Muscle layer of duodenum (tissue), 2 donors: ENCODE results near the gene EMILIN2.
"Not testable (repeated sequence)": the region's sequence is repeated elsewhere in the genome, so short reads cannot be mapped to it uniquely, and the experiment has no call there.

Experiments
- H3K27ac ChIP-seq: one replicate; pipeline ENCODE4 v1.7.0; 2013; ENCODE audit warnings: mild to moderate bottlenecking, low read length
- H3K27me3 ChIP-seq: one replicate; pipeline ENCODE4 v1.7.0; 2013; ENCODE audit warnings: low read depth, mild to moderate bottlenecking, control low read depth, low read length
- H3K36me3 ChIP-seq, 2 donors: one replicate each; pipeline ENCODE4 v1.7.0; 2013; ENCODE audit warnings: low read length in 2 of 2, control low read depth in 1 of 2, mild to moderate bottlenecking in 1 of 2; ENCODE audit not compliant: insufficient read depth in 2 of 2, control insufficient read depth in 1 of 2
- H3K4me1 ChIP-seq, 2 donors: one replicate each; pipeline ENCODE4 v1.7.0; 2013; ENCODE audit warnings: low read length in 2 of 2, mild to moderate bottlenecking in 2 of 2, control low read depth in 1 of 2, moderate library complexity in 1 of 2; ENCODE audit not compliant: insufficient read depth in 2 of 2, control insufficient read depth in 1 of 2
- H3K4me3 ChIP-seq, 2 donors: one replicate each; pipeline ENCODE4 v1.7.0; 2013; ENCODE audit warnings: low read length in 2 of 2, low read depth in 1 of 2, mild to moderate bottlenecking in 1 of 2
- H3K9me3 ChIP-seq, 2 donors: one replicate each; pipeline ENCODE4 v1.7.0; 2013; ENCODE audit warnings: low read length in 2 of 2, control low read depth in 1 of 2, mild to moderate bottlenecking in 1 of 2; ENCODE audit not compliant: control insufficient read depth in 1 of 2
- donor health status: healthy.

The EMILIN2 gene

GRCh38 chr18:2823202-2823601 is 23.6 kb upstream of the EMILIN2 start:
- no peak overlapping the region for H3K27ac ChIP-seq
- no peaks in the 10 kb centered on the region for H3K36me3 ChIP-seq
- H3K4me3 ChIP-seq = no peak overlapping the region
- no peaks in the 10 kb centered on the region for H3K9me3 ChIP-seq
- H3K27me3 ChIP-seq = no peaks in the 10 kb centered on the region
- H3K4me1 ChIP-seq = no peaks in the 10 kb centered on the region

- Histone ChIP-seq H3K9me3 (no peaks in the 10 kb centered on the region), H3K4me3 (no peak overlapping the region), H3K27me3 (no peaks in the 10 kb centered on the region), H3K27ac (no peak overlapping the region), H3K36me3 (no peaks in the 10 kb centered on the region), H3K4me1 (no peaks in the 10 kb centered on the region)
Observed at GRCh38 chr18:2823966-2824365, 22.8 kb upstream of the EMILIN2 start.

GRCh38 chr18:2824865-2825264 is 21.9 kb upstream of the EMILIN2 start:
- Histone ChIP-seq H3K27ac (no peak overlapping the region), H3K27me3 (no peaks in the 10 kb centered on the region), H3K4me3 (no peak overlapping the region), H3K4me1 (no peaks in the 10 kb centered on the region), H3K36me3 (no peaks in the 10 kb centered on the region), H3K9me3 (no peaks in the 10 kb centered on the region)

- no peaks in the 10 kb centered on the region for H3K4me1 ChIP-seq
- no peak overlapping the region for H3K27ac ChIP-seq
- no peaks in the 10 kb centered on the region for H3K9me3 ChIP-seq
- no peaks in the 10 kb centered on the region for H3K36me3 ChIP-seq
- H3K4me3 ChIP-seq = no peak overlapping the region
- H3K27me3 ChIP-seq = no peaks in the 10 kb centered on the region
Observed at GRCh38 chr18:2825613-2826175, 21.1 kb upstream of the EMILIN2 start.

- Histone ChIP-seq H3K27ac (no peak overlapping the region), H3K36me3 (no peaks in the 10 kb centered on the region), H3K4me3 (no peak overlapping the region), H3K9me3 (no peaks in the 10 kb centered on the region), H3K4me1 (no peaks in the 10 kb centered on the region), H3K27me3 (no peaks in the 10 kb centered on the region)
Observed at GRCh38 chr18:2826581-2826980, 20.2 kb upstream of the EMILIN2 start.

- H3K4me1 ChIP-seq = no peaks in the 10 kb centered on the region
- no peak overlapping the region for H3K27ac ChIP-seq
Observed at GRCh38 chr18:2827061-2827460, 19.7 kb upstream of the EMILIN2 start.

GRCh38 chr18:2836118-2836517 is 10.7 kb upstream of the EMILIN2 start:
- not testable (repeated sequence) for H3K4me3 ChIP-seq, H3K4me1 ChIP-seq, H3K27ac ChIP-seq, H3K36me3 ChIP-seq, H3K9me3 ChIP-seq, H3K27me3 ChIP-seq

More at GRCh38 chr18:2827061-2827460, 19.7 kb upstream of the EMILIN2 start:
- Histone ChIP-seq H3K9me3 (no peaks in the 10 kb centered on the region), H3K36me3 (no peaks in the 10 kb centered on the region), H3K27me3 (no peaks in the 10 kb centered on the region), H3K4me3 (no peak overlapping the region)

GRCh38 chr18:2837290-2837689 is 9.5 kb upstream of the EMILIN2 start:
- not testable (repeated sequence) for H3K4me1 ChIP-seq, H3K36me3 ChIP-seq, H3K27ac ChIP-seq, H3K27me3 ChIP-seq, H3K4me3 ChIP-seq, H3K9me3 ChIP-seq

- H3K4me3 ChIP-seq = no peak overlapping the region
- H3K9me3 ChIP-seq = peaks cover 0 to 5% of the 10 kb centered on the region in 2 donors
- H3K36me3 ChIP-seq = no peaks in the 10 kb centered on the region
- H3K4me1 ChIP-seq = no peaks in the 10 kb centered on the region
- no peak overlapping the region for H3K27ac ChIP-seq
- no peaks in the 10 kb centered on the region for H3K27me3 ChIP-seq
Observed at GRCh38 chr18:2839202-2839601, 7.6 kb upstream of the EMILIN2 start.

GRCh38 chr18:2840521-2840920 is 6.3 kb upstream of the EMILIN2 start:
- Histone ChIP-seq H3K4me1 (no peaks in the 10 kb centered on the region), H3K27me3 (peaks cover 5% of the 10 kb centered on the region), H3K9me3 (peaks cover 0 to 5% of the 10 kb centered on the region in 2 donors), H3K36me3 (no peaks in the 10 kb centered on the region), H3K27ac (no peak overlapping the region), H3K4me3 (no peak overlapping the region)

- Histone ChIP-seq H3K27ac (no peak overlapping the region), H3K4me3 (no peak overlapping the region), H3K27me3 (peaks cover 17% of the 10 kb centered on the region), H3K9me3 (no peaks in the 10 kb centered on the region), H3K36me3 (no peaks in the 10 kb centered on the region), H3K4me1 (peaks cover 0 to 19% of the 10 kb centered on the region in 2 donors)
Observed at GRCh38 chr18:2843146-2843545, 3.7 kb upstream of the EMILIN2 start.

- no peaks in the 10 kb centered on the region for H3K9me3 ChIP-seq
- H3K4me3 ChIP-seq = no peak overlapping the region
- no peaks in the 10 kb centered on the region for H3K36me3 ChIP-seq
- H3K27me3 ChIP-seq = peaks cover 26% of the 10 kb centered on the region
- peaks cover 0 to 21% of the 10 kb centered on the region in 2 donors for H3K4me1 ChIP-seq
- H3K27ac ChIP-seq = no peak overlapping the region
Observed at GRCh38 chr18:2845172-2845571, 1.6 kb upstream of the EMILIN2 start.
